Measurements from ENCODE around the gene DAPK3.
"Not testable (repeated sequence)": the region's sequence is repeated elsewhere in the genome, so short reads cannot be mapped to it uniquely, and the experiment has no call there.

The DAPK3 gene

DNA sequence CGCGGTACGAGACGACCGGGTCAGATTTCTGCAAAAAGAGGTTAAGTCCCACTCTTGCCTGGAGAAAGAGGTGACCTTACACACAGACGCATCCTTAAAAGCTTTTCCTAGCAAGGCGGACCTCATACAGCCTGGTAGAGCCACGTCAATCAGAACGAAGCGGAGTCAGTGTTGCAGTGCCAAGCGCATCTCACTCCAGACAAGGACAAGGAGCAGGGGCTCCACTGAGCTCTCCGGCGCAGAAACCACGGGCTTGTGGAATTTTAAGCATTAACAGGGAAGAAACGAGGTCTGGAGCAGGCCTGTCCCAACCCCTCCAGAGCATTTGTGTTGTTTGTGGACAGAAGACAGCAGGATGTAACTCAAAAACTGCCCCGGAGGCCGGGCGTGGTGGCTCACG, 7.2 kb upstream of the DAPK3 start:
- DNase-seq (ENCODE audit: low read depth): no peak

GRCh38 chr19:3977242-3978143, 6.6 kb upstream of the DAPK3 start:
- DNase-seq (ENCODE audit: low read depth): no peak

GRCh38 chr19:3976495-3977241, 5.8 kb upstream of the DAPK3 start:
- DNase-seq (ENCODE audit: low read depth): no peak

- DNase-seq (ENCODE audit: low read depth): no peak
Measured at GRCh38 chr19:3975637-3976087, 4.8 kb upstream of the DAPK3 start.

GRCh38 chr19:3975144-3975543, 4.2 kb upstream of the DAPK3 start:
- no peak for DNase-seq (ENCODE audit: low read depth)

- DNase-seq (ENCODE audit: low read depth): no peak
Measured at GRCh38 chr19:3970313-3970807, 539 bp downstream of the DAPK3 start.

- no peak for DNase-seq (ENCODE audit: low read depth)
Measured at GRCh38 chr19:3969435-3970312, 1.2 kb downstream of the DAPK3 start.

- DNase-seq (ENCODE audit: low read depth): no peak
Measured at GRCh38 chr19:3968556-3969434, 2.1 kb downstream of the DAPK3 start.

- not testable (repeated sequence) for DNase-seq (ENCODE audit: low read depth)
Measured at GRCh38 chr19:3967983-3968382, 2.9 kb downstream of the DAPK3 start.

GRCh38 chr19:3966051-3967017, 4.6 kb downstream of the DAPK3 start:
- no peak for DNase-seq (ENCODE audit: low read depth)

- DNase-seq (ENCODE audit: low read depth): no peak
Measured at GRCh38 chr19:3964256-3965194, 6.4 kb downstream of the DAPK3 start.

DNA sequence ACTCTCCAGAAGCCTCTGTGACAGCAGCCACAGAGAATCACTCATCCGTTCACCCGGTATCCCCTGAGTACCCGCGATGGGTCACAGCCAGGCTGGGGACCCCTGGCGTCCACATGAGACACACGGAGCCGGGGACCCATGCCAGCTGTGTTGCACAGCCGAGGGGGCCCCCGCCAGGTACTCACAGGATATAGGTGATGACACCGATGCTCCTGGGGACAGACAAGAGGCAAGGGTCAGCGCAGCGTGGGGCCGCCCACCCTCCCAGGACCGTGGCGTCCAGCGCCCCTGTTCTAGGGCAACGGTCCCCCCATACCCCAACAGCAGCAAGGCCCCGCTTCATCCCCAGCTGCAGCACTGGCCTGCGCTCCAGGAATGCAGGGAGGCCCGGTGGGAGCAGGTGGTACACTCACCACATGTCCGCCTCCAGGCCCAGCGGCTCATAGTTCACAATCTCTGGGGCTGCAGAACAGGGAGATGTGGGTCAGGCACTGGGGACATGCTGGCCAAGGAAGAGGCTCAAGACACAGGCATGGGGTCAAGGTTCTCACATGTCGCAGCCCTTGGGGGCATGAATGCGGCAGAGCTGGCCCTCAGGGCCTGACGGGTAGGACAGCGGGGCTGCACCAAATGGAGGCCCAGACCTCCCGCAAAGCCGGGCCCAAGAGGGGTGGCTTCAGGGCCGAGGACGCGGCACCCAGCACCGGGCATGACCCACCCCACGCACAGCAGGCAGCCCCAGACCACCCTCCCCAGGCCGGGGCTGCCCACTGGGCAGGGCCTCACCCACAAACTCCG, 7.2 kb downstream of the DAPK3 start:
- DNase-seq (ENCODE audit: low read depth): no peak

GRCh38 chr19:3961007-3961406, 9.9 kb downstream of the DAPK3 start:
- no peak for DNase-seq (ENCODE audit: low read depth)

- DNase-seq (ENCODE audit: low read depth): no peak
Measured at GRCh38 chr19:3959766-3960131, 11.2 kb downstream of the DAPK3 start.

GRCh38 chr19:3958836-3959765, 11.8 kb downstream of the DAPK3 start:
- DNase-seq (ENCODE audit: low read depth): no peak

GRCh38 chr19:3955688-3956087, 15.2 kb downstream of the DAPK3 start:
- DNase-seq (ENCODE audit: low read depth): no peak

DNA sequence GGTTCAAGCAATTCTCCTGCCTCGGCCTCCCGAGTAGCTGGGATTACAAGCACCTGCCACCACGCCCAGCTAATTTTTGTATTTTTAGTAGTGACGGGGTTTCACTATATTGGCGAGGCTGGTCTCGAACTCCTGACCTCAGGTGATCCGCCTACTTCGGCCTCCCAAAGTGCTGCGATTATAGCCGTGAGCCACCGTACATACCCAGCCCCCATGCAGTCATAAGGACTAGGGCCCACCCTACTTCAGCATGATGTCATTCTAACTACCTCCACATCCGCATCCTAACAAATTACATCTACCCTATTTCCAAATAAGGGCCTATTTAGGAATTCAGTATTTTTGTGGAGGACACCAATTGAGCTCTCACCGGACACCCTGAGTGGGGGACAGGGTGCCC, 15.6 kb downstream of the DAPK3 start:
- not testable (repeated sequence) for DNase-seq (ENCODE audit: low read depth)
